GM18909 (cell line): ENCODE measurements around the gene TULP1.
"Not testable (repeated sequence)": the region's sequence is repeated elsewhere in the genome, so short reads cannot be mapped to it uniquely, and the experiment has no call there.

Experiments
- ATAC-seq: cut with Tn5 transposase; IDR thresholded peaks from one replicate; pipeline ENCODE4 v1.9.1; 2021; ENCODE audit warnings: mild to moderate bottlenecking; ENCODE audit not compliant: unreplicated experiment, poor library complexity

The TULP1 gene

GRCh38 chr6:35522660-35523658 is 10.3 kb upstream of the TULP1 start:
- ATAC-seq: no peak

- ATAC-seq: no peak
Measured at GRCh38 chr6:35522151-35522550, 9.5 kb upstream of the TULP1 start.

- ATAC-seq: no peak
Measured at GRCh38 chr6:35521235-35521634, 8.5 kb upstream of the TULP1 start.

- ATAC-seq: no peak
Measured at GRCh38 chr6:35519313-35520015, 6.8 kb upstream of the TULP1 start.

- no peak for ATAC-seq
Measured at GRCh38 chr6:35518566-35519312, 6.0 kb upstream of the TULP1 start.

- ATAC-seq: not testable (repeated sequence)
Measured at GRCh38 chr6:35517978-35518377, 5.3 kb upstream of the TULP1 start.

GRCh38 chr6:35516712-35517111 is 4.0 kb upstream of the TULP1 start:
- no peak for ATAC-seq

- not testable (repeated sequence) for ATAC-seq
Measured at GRCh38 chr6:35515939-35516338, 3.2 kb upstream of the TULP1 start.

GRCh38 chr6:35514587-35514986 is 1.9 kb upstream of the TULP1 start:
- no peak for ATAC-seq

GRCh38 chr6:35512006-35512405 is 690 bp downstream of the TULP1 start:
- no peak for ATAC-seq

- ATAC-seq: no peak
Measured at GRCh38 chr6:35511562-35511941, 1.1 kb downstream of the TULP1 start.

- ATAC-seq: no peak
Measured at GRCh38 chr6:35510916-35511561, 1.7 kb downstream of the TULP1 start.

GRCh38 chr6:35508542-35508941 is 4.2 kb downstream of the TULP1 start:
- no peak for ATAC-seq

- ATAC-seq: no peak
Measured at GRCh38 chr6:35508027-35508426, 4.7 kb downstream of the TULP1 start.

- no peak for ATAC-seq
Measured at GRCh38 chr6:35507221-35507620, 5.5 kb downstream of the TULP1 start.

- ATAC-seq: no peak
Measured at GRCh38 chr6:35506536-35506935, 6.2 kb downstream of the TULP1 start.

- ATAC-seq: no peak
Measured at GRCh38 chr6:35505999-35506412, 6.7 kb downstream of the TULP1 start.

GRCh38 chr6:35503534-35503933 is 9.2 kb downstream of the TULP1 start:
- ATAC-seq: no peak

GRCh38 chr6:35501784-35502183 is 10.9 kb downstream of the TULP1 start:
- ATAC-seq: no peak

- ATAC-seq: no peak
Measured at GRCh38 chr6:35500782-35501181, 11.9 kb downstream of the TULP1 start.
